C4-2B (cell line): ENCODE results near the gene PRDM15.

ENCODE experiments used
- H3K27ac ChIP-seq: fragments of 450-650 bp; 2 replicates; pipeline ENCODE4 v1.5.1; 2017
- CTCF ChIP-seq: fragments of 450-650 bp; conservative IDR thresholded peaks from 2 replicates; pipeline ENCODE4 v1.5.1; 2017; ENCODE audit warnings: mild to moderate bottlenecking
- ZFX ChIP-seq: fragments of 450-650 bp; IDR thresholded peaks from 2 replicates; pipeline ENCODE4 v1.6.1; 2017

PRDM15 gene

GRCh38 chr21:41891132-41891531 is 12.0 kb upstream of the PRDM15 start:
- TF ChIP-seq CTCF (no peak), ZFX (no peak)
- no peak overlapping the region for H3K27ac ChIP-seq

- TF ChIP-seq ZFX (no peak), CTCF (no peak)
- H3K27ac ChIP-seq, result no peak overlapping the region
Observed at GRCh38 chr21:41890355-41890754, 11.2 kb upstream of the PRDM15 start.

GRCh38 chr21:41888749-41889376 is 9.7 kb upstream of the PRDM15 start:
- TF ChIP-seq CTCF (no peak), ZFX (no peak)
- no peak overlapping the region for H3K27ac ChIP-seq

- no peak overlapping the region for H3K27ac ChIP-seq
- no peak for TF ChIP-seq ZFX
- no peak for TF ChIP-seq CTCF
Observed at GRCh38 chr21:41887667-41888066, 8.5 kb upstream of the PRDM15 start.

GRCh38 chr21:41886328-41886727 is 7.2 kb upstream of the PRDM15 start:
- no peak overlapping the region for H3K27ac ChIP-seq
- TF ChIP-seq CTCF (no peak), ZFX (no peak)

GRCh38 chr21:41885341-41886024 is 6.3 kb upstream of the PRDM15 start:
- TF ChIP-seq ZFX, result no peak
- no peak for TF ChIP-seq CTCF
- H3K27ac ChIP-seq, result no peak overlapping the region

GRCh38 chr21:41884501-41885030 is 5.4 kb upstream of the PRDM15 start:
- no peak for TF ChIP-seq ZFX
- TF ChIP-seq CTCF, result no peak
- H3K27ac ChIP-seq, result no peak overlapping the region
